ENCODE results near the gene METTL22.

Gene METTL22

GRCh38 chr16:8589057-8589899 lies 32.2 kb upstream of the METTL22 start:
- Histone ChIP-seq H3K36me3 (ENCODE audit: control insufficient read depth, insufficient read depth, low read length) (no peaks in the 10 kb centered on the region), H3K27me3 (replicated peaks; ENCODE audit: control insufficient read depth, insufficient read depth, low read length) (peaks cover 2% of the 10 kb centered on the region), H3K4me3 (replicated peaks; ENCODE audit: low read depth, low read length) (no peak overlapping the region)
- no peak for DNase-seq (ENCODE audit: extremely low read depth, insufficient read length)
- TF ChIP-seq CTCF (IDR thresholded peaks at IDR 0.05; ENCODE audit: insufficient read depth, low read length, poor library complexity, severe bottlenecking), result no peak

GRCh38 chr16:8589900-8590688 lies 31.4 kb upstream of the METTL22 start, which contains the start of gene TMEM114:
Gene TMEM114, minus strand, starts transcription at chr16:8590511. Its CDS starts 673 bp downstream, at chr16:8589838.
- Histone ChIP-seq H3K27me3 (replicated peaks; ENCODE audit: control insufficient read depth, insufficient read depth, low read length) (peaks cover 2% of the 10 kb centered on the region), H3K4me3 (replicated peaks; ENCODE audit: low read depth, low read length) (no peak within 1 kb of the TSS), H3K36me3 (ENCODE audit: control insufficient read depth, insufficient read depth, low read length) (no peaks in the 10 kb centered on the region)
- TF ChIP-seq CTCF (IDR thresholded peaks at IDR 0.05; ENCODE audit: insufficient read depth, low read length, poor library complexity, severe bottlenecking), result no peak
- no peak for DNase-seq (ENCODE audit: extremely low read depth, insufficient read length)

- no peak overlapping the region for H3K4me3 ChIP-seq (replicated peaks; ENCODE audit: low read depth, low read length)
- H3K36me3 ChIP-seq (ENCODE audit: control insufficient read depth, insufficient read depth, low read length), result no peaks in the 10 kb centered on the region
- TF ChIP-seq CTCF (IDR thresholded peaks at IDR 0.05; ENCODE audit: insufficient read depth, low read length, poor library complexity, severe bottlenecking), result no peak
Measured at GRCh38 chr16:8590811-8591210, 30.7 kb upstream of the METTL22 start.

GRCh38 chr16:8591451-8591850 lies 30.0 kb upstream of the METTL22 start:
- Histone ChIP-seq H3K27me3 (replicated peaks; ENCODE audit: control insufficient read depth, insufficient read depth, low read length) (peaks cover 2% of the 10 kb centered on the region), H3K4me3 (replicated peaks; ENCODE audit: low read depth, low read length) (no peak overlapping the region), H3K36me3 (ENCODE audit: control insufficient read depth, insufficient read depth, low read length) (no peaks in the 10 kb centered on the region)
- no peak for DNase-seq (ENCODE audit: extremely low read depth, insufficient read length)
- TF ChIP-seq CTCF (IDR thresholded peaks at IDR 0.05; ENCODE audit: insufficient read depth, low read length, poor library complexity, severe bottlenecking), result no peak

More at GRCh38 chr16:8590811-8591210, 30.7 kb upstream of the METTL22 start:
- DNase-seq (ENCODE audit: extremely low read depth, insufficient read length), result no peak
- H3K27me3 ChIP-seq (replicated peaks; ENCODE audit: control insufficient read depth, insufficient read depth, low read length), result peaks cover 2% of the 10 kb centered on the region

GRCh38 chr16:8594149-8594666 lies 27.3 kb upstream of the METTL22 start:
- no peak for DNase-seq (ENCODE audit: extremely low read depth, insufficient read length)
- Histone ChIP-seq H3K36me3 (ENCODE audit: control insufficient read depth, insufficient read depth, low read length) (no peaks in the 10 kb centered on the region), H3K27me3 (replicated peaks; ENCODE audit: control insufficient read depth, insufficient read depth, low read length) (no peaks in the 10 kb centered on the region; the same call in 1 of the 2 replicates), H3K4me3 (replicated peaks; ENCODE audit: low read depth, low read length) (no peak overlapping the region)
- no peak for TF ChIP-seq CTCF (IDR thresholded peaks at IDR 0.05; ENCODE audit: insufficient read depth, low read length, poor library complexity, severe bottlenecking)

All from GM06990 (cell line).